Measurements from ENCODE around the gene PSAPL1.

The PSAPL1 gene

DNA sequence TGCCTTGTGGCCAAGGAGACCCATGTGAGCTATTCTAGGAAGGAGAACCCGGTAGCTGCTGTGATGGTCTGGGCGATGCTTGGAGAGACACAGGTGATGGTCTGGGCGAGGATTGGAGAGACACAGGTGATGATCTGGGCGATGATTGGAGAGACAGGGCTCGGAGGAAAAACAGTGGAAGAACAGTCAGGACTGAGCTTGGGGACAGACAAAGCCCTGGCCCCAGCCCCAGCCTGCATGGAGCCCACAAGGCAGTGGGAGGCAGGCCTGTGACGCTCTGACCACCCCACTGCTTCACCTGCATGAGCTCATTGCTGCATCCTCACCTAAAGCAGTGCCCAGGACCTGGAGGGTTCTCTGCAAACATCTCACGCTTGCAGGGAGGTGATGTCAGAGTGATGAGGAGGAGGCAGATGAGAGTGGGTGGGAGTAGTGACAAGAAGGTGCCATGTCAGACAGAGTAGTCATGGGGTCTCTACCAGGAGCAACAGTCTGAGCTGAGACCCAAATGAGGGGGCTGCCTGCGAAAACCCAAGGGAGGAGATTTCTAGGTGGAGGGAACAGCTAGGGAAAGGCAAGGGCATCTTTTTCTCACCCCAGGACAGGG, 35.9 kb upstream of the PSAPL1 start:
- no peak overlapping the region for H3K4me3 ChIP-seq (ENCODE audit: insufficient read depth, low read depth, low read length, poor library complexity, severe bottlenecking)
- no peaks in the 10 kb centered on the region for H3K4me1 ChIP-seq (ENCODE audit: control insufficient read depth, insufficient read depth, low read length, poor library complexity, severe bottlenecking)
- no peak for DNase-seq
- no peaks in the 10 kb centered on the region for H3K36me3 ChIP-seq (ENCODE audit: control insufficient read depth, insufficient read depth, low read length)
- no peak overlapping the region for H3K27ac ChIP-seq (ENCODE audit: insufficient read depth, low read length, poor library complexity, severe bottlenecking)
- H3K27me3 ChIP-seq (replicated peaks; ENCODE audit: control insufficient read depth, insufficient read depth, low read length, poor library complexity, severe bottlenecking): no peaks in the 10 kb centered on the region
- H3K9me3 ChIP-seq (ENCODE audit: control insufficient read depth, low read length): no peaks in the 10 kb centered on the region

DNA sequence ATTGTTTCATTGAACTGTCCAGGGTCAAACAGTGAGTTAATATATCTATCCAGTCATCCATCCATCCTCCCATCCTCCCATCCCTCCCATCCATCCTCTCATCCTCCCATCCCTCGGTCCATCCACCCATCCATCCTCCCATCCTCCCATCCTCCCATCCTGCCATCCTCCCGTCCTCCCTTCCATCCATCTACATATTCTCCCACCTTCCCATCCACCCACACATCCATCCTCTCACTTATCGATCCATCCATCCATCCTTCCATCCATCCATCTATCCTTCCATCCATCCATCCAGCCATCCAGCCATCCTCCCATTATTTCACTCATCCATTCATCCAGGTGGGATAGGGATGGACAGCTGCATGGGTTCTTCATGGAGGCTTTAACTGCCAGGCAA, 35.4 kb upstream of the PSAPL1 start:
- no peak overlapping the region for H3K4me3 ChIP-seq (ENCODE audit: insufficient read depth, low read depth, low read length, poor library complexity, severe bottlenecking)
- no peaks in the 10 kb centered on the region for H3K36me3 ChIP-seq (ENCODE audit: control insufficient read depth, insufficient read depth, low read length)
- no peak overlapping the region for H3K27ac ChIP-seq (ENCODE audit: insufficient read depth, low read length, poor library complexity, severe bottlenecking)
- no peaks in the 10 kb centered on the region for H3K9me3 ChIP-seq (ENCODE audit: control insufficient read depth, low read length)
- no peak for DNase-seq
- H3K27me3 ChIP-seq (replicated peaks; ENCODE audit: control insufficient read depth, insufficient read depth, low read length, poor library complexity, severe bottlenecking): no peaks in the 10 kb centered on the region
- H3K4me1 ChIP-seq (ENCODE audit: control insufficient read depth, insufficient read depth, low read length, poor library complexity, severe bottlenecking): no peaks in the 10 kb centered on the region

DNA sequence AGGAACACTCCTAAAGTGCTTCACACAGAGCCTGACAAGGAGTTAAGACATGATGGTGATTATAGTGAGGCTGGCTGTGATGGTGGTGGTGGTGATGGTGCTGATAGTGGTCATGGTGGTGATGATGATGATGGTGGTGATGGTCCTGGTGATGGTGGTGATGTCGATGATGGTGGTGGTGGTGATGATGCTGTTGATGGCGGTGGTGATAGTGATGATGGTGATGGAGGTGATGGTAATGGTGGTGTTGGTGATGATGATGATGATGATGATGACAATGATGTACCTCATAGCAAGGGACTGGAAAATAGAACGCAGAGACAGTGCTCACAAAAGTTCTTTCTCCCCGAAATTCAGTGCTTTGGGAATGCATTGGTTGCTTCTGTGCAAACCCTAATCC, 34.3 kb upstream of the PSAPL1 start:
- Histone ChIP-seq H3K36me3 (ENCODE audit: control insufficient read depth, insufficient read depth, low read length) (no peaks in the 10 kb centered on the region), H3K27me3 (replicated peaks; ENCODE audit: control insufficient read depth, insufficient read depth, low read length, poor library complexity, severe bottlenecking) (no peaks in the 10 kb centered on the region), H3K4me1 (ENCODE audit: control insufficient read depth, insufficient read depth, low read length, poor library complexity, severe bottlenecking) (no peaks in the 10 kb centered on the region), H3K9me3 (ENCODE audit: control insufficient read depth, low read length) (no peaks in the 10 kb centered on the region), H3K27ac (ENCODE audit: insufficient read depth, low read length, poor library complexity, severe bottlenecking) (no peak overlapping the region), H3K4me3 (ENCODE audit: insufficient read depth, low read depth, low read length, poor library complexity, severe bottlenecking) (no peak overlapping the region)
- DNase-seq: no peak

DNA sequence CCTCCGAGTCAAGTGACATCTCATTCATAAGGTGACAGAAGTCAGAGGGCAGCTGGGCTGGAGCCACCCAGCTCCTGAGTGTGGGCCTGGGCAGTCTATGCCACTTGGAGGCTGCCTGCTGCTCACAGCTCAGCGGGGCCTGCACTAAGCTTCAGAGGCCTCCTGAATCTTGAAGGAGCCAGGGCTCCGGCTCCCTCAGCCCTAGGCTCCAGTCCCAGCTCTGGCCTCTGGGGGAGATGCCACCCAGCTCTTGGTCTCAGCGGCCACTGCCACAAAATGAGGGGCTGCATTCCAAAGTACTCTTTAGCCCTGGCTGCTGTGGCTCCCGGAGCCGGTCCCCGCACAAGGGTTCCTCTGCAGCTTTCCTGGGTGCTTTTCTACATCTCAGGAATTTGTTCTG, 32.7 kb upstream of the PSAPL1 start:
- Histone ChIP-seq H3K4me1 (ENCODE audit: control insufficient read depth, insufficient read depth, low read length, poor library complexity, severe bottlenecking) (no peaks in the 10 kb centered on the region), H3K4me3 (ENCODE audit: insufficient read depth, low read depth, low read length, poor library complexity, severe bottlenecking) (no peak overlapping the region), H3K27me3 (replicated peaks; ENCODE audit: control insufficient read depth, insufficient read depth, low read length, poor library complexity, severe bottlenecking) (no peaks in the 10 kb centered on the region), H3K27ac (ENCODE audit: insufficient read depth, low read length, poor library complexity, severe bottlenecking) (no peak overlapping the region), H3K9me3 (ENCODE audit: control insufficient read depth, low read length) (no peaks in the 10 kb centered on the region), H3K36me3 (ENCODE audit: control insufficient read depth, insufficient read depth, low read length) (no peaks in the 10 kb centered on the region)
- no peak for DNase-seq

DNA sequence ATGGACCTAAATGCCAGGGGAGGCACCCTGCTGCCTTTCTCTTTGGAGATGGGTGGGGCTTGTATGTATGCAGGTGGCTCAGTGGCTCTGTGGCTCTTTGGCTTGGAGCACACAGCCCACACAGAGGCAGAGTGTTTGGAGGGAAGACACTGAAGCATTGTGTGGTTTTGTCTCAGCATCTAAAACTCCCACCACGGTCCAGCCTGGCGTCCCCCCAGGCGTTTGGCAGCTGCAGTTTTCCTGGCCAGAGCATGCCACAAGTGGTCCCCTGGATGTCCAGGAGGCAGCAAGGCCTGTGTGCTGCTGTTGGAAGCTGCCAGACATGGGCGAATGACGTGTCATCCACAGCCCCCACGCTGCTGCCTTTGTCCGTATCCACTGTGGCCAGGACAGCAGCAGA, 32.2 kb upstream of the PSAPL1 start:
- Histone ChIP-seq H3K4me3 (ENCODE audit: insufficient read depth, low read depth, low read length, poor library complexity, severe bottlenecking) (no peak overlapping the region), H3K36me3 (ENCODE audit: control insufficient read depth, insufficient read depth, low read length) (no peaks in the 10 kb centered on the region), H3K27me3 (replicated peaks; ENCODE audit: control insufficient read depth, insufficient read depth, low read length, poor library complexity, severe bottlenecking) (no peaks in the 10 kb centered on the region), H3K27ac (ENCODE audit: insufficient read depth, low read length, poor library complexity, severe bottlenecking) (no peak overlapping the region), H3K4me1 (ENCODE audit: control insufficient read depth, insufficient read depth, low read length, poor library complexity, severe bottlenecking) (no peaks in the 10 kb centered on the region), H3K9me3 (ENCODE audit: control insufficient read depth, low read length) (no peaks in the 10 kb centered on the region)
- DNase-seq: no peak

- Histone ChIP-seq H3K27me3 (replicated peaks; ENCODE audit: control insufficient read depth, insufficient read depth, low read length, poor library complexity, severe bottlenecking) (no peaks in the 10 kb centered on the region), H3K4me1 (ENCODE audit: control insufficient read depth, insufficient read depth, low read length, poor library complexity, severe bottlenecking) (no peaks in the 10 kb centered on the region), H3K4me3 (ENCODE audit: insufficient read depth, low read depth, low read length, poor library complexity, severe bottlenecking) (no peak overlapping the region), H3K36me3 (ENCODE audit: control insufficient read depth, insufficient read depth, low read length) (no peaks in the 10 kb centered on the region), H3K27ac (ENCODE audit: insufficient read depth, low read length, poor library complexity, severe bottlenecking) (no peak overlapping the region), H3K9me3 (ENCODE audit: control insufficient read depth, low read length) (no peaks in the 10 kb centered on the region)
- no peak for DNase-seq
These were observed 31.5 kb upstream of the PSAPL1 start for GRCh38 chr4:7466215-7466614.

- no peaks in the 10 kb centered on the region for H3K4me1 ChIP-seq (ENCODE audit: control insufficient read depth, insufficient read depth, low read length, poor library complexity, severe bottlenecking)
- H3K27ac ChIP-seq (ENCODE audit: insufficient read depth, low read length, poor library complexity, severe bottlenecking): no peak overlapping the region
- H3K36me3 ChIP-seq (ENCODE audit: control insufficient read depth, insufficient read depth, low read length): no peaks in the 10 kb centered on the region
- no peaks in the 10 kb centered on the region for H3K27me3 ChIP-seq (replicated peaks; ENCODE audit: control insufficient read depth, insufficient read depth, low read length, poor library complexity, severe bottlenecking)
- DNase-seq: no peak
- H3K4me3 ChIP-seq (ENCODE audit: insufficient read depth, low read depth, low read length, poor library complexity, severe bottlenecking): no peak overlapping the region
- no peaks in the 10 kb centered on the region for H3K9me3 ChIP-seq (ENCODE audit: control insufficient read depth, low read length)
These were observed 30.3 kb upstream of the PSAPL1 start for GRCh38 chr4:7465017-7465416.

DNA sequence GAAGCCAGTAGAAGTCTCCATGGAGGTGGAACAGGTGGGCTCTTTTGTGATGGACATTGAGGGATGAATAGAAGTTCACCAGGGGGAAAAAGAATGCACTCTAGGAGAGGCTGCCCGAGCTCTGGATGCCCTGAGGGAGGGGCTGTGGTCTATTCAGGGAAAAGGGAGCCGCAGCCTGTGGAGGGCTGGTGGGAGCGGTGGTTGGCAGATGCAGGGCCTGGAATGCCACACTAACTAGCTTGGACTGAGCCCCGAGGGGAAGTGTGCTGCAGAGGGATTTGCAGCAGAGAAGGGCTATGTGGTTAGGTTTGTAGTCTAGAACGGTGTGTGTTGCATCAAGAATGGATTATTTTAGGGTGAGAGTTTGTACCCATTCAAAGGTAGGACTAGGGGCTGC, 29.5 kb upstream of the PSAPL1 start:
- H3K9me3 ChIP-seq (ENCODE audit: control insufficient read depth, low read length): no peaks in the 10 kb centered on the region
- no peaks in the 10 kb centered on the region for H3K4me1 ChIP-seq (ENCODE audit: control insufficient read depth, insufficient read depth, low read length, poor library complexity, severe bottlenecking)
- no peak overlapping the region for H3K27ac ChIP-seq (ENCODE audit: insufficient read depth, low read length, poor library complexity, severe bottlenecking)
- no peak for DNase-seq
- no peak overlapping the region for H3K4me3 ChIP-seq (ENCODE audit: insufficient read depth, low read depth, low read length, poor library complexity, severe bottlenecking)
- no peaks in the 10 kb centered on the region for H3K27me3 ChIP-seq (replicated peaks; ENCODE audit: control insufficient read depth, insufficient read depth, low read length, poor library complexity, severe bottlenecking)
- no peaks in the 10 kb centered on the region for H3K36me3 ChIP-seq (ENCODE audit: control insufficient read depth, insufficient read depth, low read length)

- Histone ChIP-seq H3K36me3 (ENCODE audit: control insufficient read depth, insufficient read depth, low read length) (no peaks in the 10 kb centered on the region), H3K27ac (ENCODE audit: insufficient read depth, low read length, poor library complexity, severe bottlenecking) (no peak overlapping the region), H3K4me3 (ENCODE audit: insufficient read depth, low read depth, low read length, poor library complexity, severe bottlenecking) (no peak overlapping the region), H3K27me3 (replicated peaks; ENCODE audit: control insufficient read depth, insufficient read depth, low read length, poor library complexity, severe bottlenecking) (no peaks in the 10 kb centered on the region), H3K9me3 (ENCODE audit: control insufficient read depth, low read length) (no peaks in the 10 kb centered on the region), H3K4me1 (ENCODE audit: control insufficient read depth, insufficient read depth, low read length, poor library complexity, severe bottlenecking) (no peaks in the 10 kb centered on the region)
- DNase-seq: no peak
These were observed 29.0 kb upstream of the PSAPL1 start for GRCh38 chr4:7463566-7464258.

GRCh38 chr4:7462509-7462971, 27.8 kb upstream of the PSAPL1 start:
- Histone ChIP-seq H3K9me3 (ENCODE audit: control insufficient read depth, low read length) (no peaks in the 10 kb centered on the region), H3K27me3 (replicated peaks; ENCODE audit: control insufficient read depth, insufficient read depth, low read length, poor library complexity, severe bottlenecking) (no peaks in the 10 kb centered on the region), H3K27ac (ENCODE audit: insufficient read depth, low read length, poor library complexity, severe bottlenecking) (no peak overlapping the region), H3K36me3 (ENCODE audit: control insufficient read depth, insufficient read depth, low read length) (no peaks in the 10 kb centered on the region), H3K4me3 (ENCODE audit: insufficient read depth, low read depth, low read length, poor library complexity, severe bottlenecking) (no peak overlapping the region), H3K4me1 (ENCODE audit: control insufficient read depth, insufficient read depth, low read length, poor library complexity, severe bottlenecking) (no peaks in the 10 kb centered on the region)
- DNase-seq: no peak
